CD14-positive monocyte (primary cell): ENCODE results near the gene SHE. TPM values are rescaled to one million over a fixed set of nuclear protein-coding genes. Genes with fewer than 3 reads are reported as not detected.

ENCODE experiments used
- DNase-seq, 3 donors: peaks; one replicate each; pipeline ENCODE4 v3.0.0-alpha.2; 2011 to 2022
- H2AFZ ChIP-seq: 2 replicates; pipeline ENCODE4 v1.6.0; 2012; ENCODE audit warnings: mild to moderate bottlenecking, low read depth, low read length, inconsistent platforms; ENCODE audit not compliant: insufficient read depth, poor library complexity, severe bottlenecking
- H3K27ac ChIP-seq, 2 donors: 1 replicate in 1 of 2; 2 replicates in 1 of 2; pipeline ENCODE4 v1.5.1; 2012 to 2013; ENCODE audit warnings: low read length in 2 of 2, control low read depth in 1 of 2, inconsistent platforms in 1 of 2, low read depth in 1 of 2, mild to moderate bottlenecking in 1 of 2
- H3K27me3 ChIP-seq, 2 donors: one replicate each; pipeline versions ENCODE4 v1.6.0 to v1.6.1; 2011 to 2013; ENCODE audit warnings: low read length in 2 of 2; ENCODE audit not compliant: control insufficient read depth in 2 of 2, insufficient read depth in 2 of 2
- H3K36me3 ChIP-seq, 2 donors: replicated peaks in 1 of 2; 1 replicate in 1 of 2; 2 replicates in 1 of 2; pipeline versions ENCODE4 v1.5.1 to v1.6.1; 2012 to 2013; ENCODE audit warnings: low read length in 2 of 2, control low read depth in 1 of 2, inconsistent platforms in 1 of 2, mild to moderate bottlenecking in 1 of 2; ENCODE audit not compliant: insufficient read depth in 2 of 2, control insufficient read depth in 1 of 2
- H3K4me1 ChIP-seq, 2 donors: 1 replicate in 1 of 2; 2 replicates in 1 of 2; pipeline versions ENCODE4 v1.5.1 to v1.6.1; 2012 to 2013; ENCODE audit warnings: low read length in 2 of 2, control low read depth in 1 of 2, inconsistent platforms in 1 of 2, mild to moderate bottlenecking in 1 of 2, moderate library complexity in 1 of 2; ENCODE audit not compliant: insufficient read depth in 2 of 2, control insufficient read depth in 1 of 2
- H3K4me2 ChIP-seq: replicated peaks from 2 replicates; pipeline ENCODE3; 2012; ENCODE audit warnings: low read length, moderate library complexity, mild to moderate bottlenecking; ENCODE audit not compliant: poor library complexity, severe bottlenecking; ENCODE audit errors: extremely low read depth
- H3K4me3 ChIP-seq, 3 experiments: fragments of 200-600 bp in 1 of 3; sonication (generic) in 1 of 3; replicated peaks in 1 of 3; 1 replicate in 2 of 3; 2 replicates in 1 of 3; pipeline ENCODE4 v1.5.1; 2011 to 2013; ENCODE audit warnings: low read length in 3 of 3, mild to moderate bottlenecking in 3 of 3, control low read depth in 2 of 3, low read depth in 2 of 3, inconsistent platforms in 1 of 3, moderate library complexity in 1 of 3
- H3K79me2 ChIP-seq: 2 replicates; pipeline ENCODE4 v1.6.0; 2012; ENCODE audit warnings: mild to moderate bottlenecking, control low read depth, inconsistent platforms, low read length, moderate library complexity; ENCODE audit not compliant: insufficient read depth
- H3K9ac ChIP-seq: 2 replicates; pipeline ENCODE4 v1.6.0; 2017; ENCODE audit warnings: low read length, mild to moderate bottlenecking; ENCODE audit not compliant: insufficient read depth, poor library complexity, severe bottlenecking
- H3K9me3 ChIP-seq, 2 donors: replicated peaks in 1 of 2; 1 replicate in 1 of 2; 2 replicates in 1 of 2; pipeline versions ENCODE4 v1.5.1 to v1.6.1; 2012 to 2013; ENCODE audit warnings: low read length in 2 of 2, control low read depth in 1 of 2; ENCODE audit not compliant: control insufficient read depth in 1 of 2, insufficient read depth in 1 of 2
- H4K20me1 ChIP-seq: 2 replicates; pipeline ENCODE4 v1.6.0; 2012; ENCODE audit warnings: mild to moderate bottlenecking, low read length, control low read depth, moderate library complexity; ENCODE audit not compliant: insufficient read depth
- H3K27ac Mint-ChIP-seq, 7 donors: one replicate each; pipeline ENCODE4 v1.8.0; 2020; ENCODE audit warnings: mild to moderate bottlenecking in 7 of 7, mixed read lengths in 7 of 7, moderate library complexity in 6 of 7, inconsistent platforms in 2 of 7
- H3K27me3 Mint-ChIP-seq, 3 donors: one replicate each; pipeline ENCODE4 v1.8.0; 2021 to 2022; ENCODE audit warnings: low read depth in 3 of 3, mild to moderate bottlenecking in 3 of 3, mixed read lengths in 3 of 3, moderate library complexity in 3 of 3, inconsistent platforms in 1 of 3
- H3K36me3 Mint-ChIP-seq, 2 donors: one replicate each; pipeline ENCODE4 v1.8.0; 2020; ENCODE audit warnings: mixed read lengths in 2 of 2, inconsistent platforms in 1 of 2, mild to moderate bottlenecking in 1 of 2
- H3K4me1 Mint-ChIP-seq: one replicate; pipeline ENCODE4 v1.8.0; 2020; ENCODE audit warnings: mild to moderate bottlenecking, mixed read lengths
- H3K4me3 Mint-ChIP-seq, 2 donors: one replicate each; pipeline ENCODE4 v1.8.0; 2020; ENCODE audit warnings: mild to moderate bottlenecking in 2 of 2, mixed read lengths in 2 of 2, moderate library complexity in 1 of 2
- H3K9me3 Mint-ChIP-seq, 7 donors: one replicate each; pipeline ENCODE4 v1.8.0; 2020 to 2022; ENCODE audit warnings: mixed read lengths in 7 of 7, mild to moderate bottlenecking in 6 of 7, moderate library complexity in 6 of 7, inconsistent platforms in 2 of 7
- WGBS: methylation state at CpG from one replicate; pipeline ENCODE4 v1.1.5; 2013; ENCODE audit warnings: missing lambda C conversion rate; ENCODE audit not compliant: insufficient coverage; 5-methylcytosine and 5-hydroxymethylcytosine counted together
- intact Hi-C, 2 donors: fragments of 100-400 bp; cut with micrococcal nuclease; formaldehyde crosslinking; loops; one replicate each; pipeline versions ENCODE4 v1.15.0 to v1.15.1; 2023
- polyA plus RNA-seq, 3 donors: library from polyadenylated mRNA; depleted of rRNA in 1 of 3; unstranded in 2 of 3; stranded (reverse) in 1 of 3; fragments of 300-500 nt in 2 of 3; fragments of >200 nt in 1 of 3; fragmentation: Illumina TruSeq in 2 of 3; gene quantifications; 1 replicate in 2 of 3; 2 replicates in 1 of 3; pipeline ENCODE4 v1.2.3, GENCODE V29; 2012 to 2021
- TF ChIP-seq, protein P1 (sequence below): fragments of 200-600 bp; IDR thresholded peaks from one replicate; pipeline ENCODE4 v1.8.0; 2022; ENCODE audit warnings: antibody characterized with exemption, mild to moderate bottlenecking

Gene SHE
- polyA plus RNA-seq, 3 donors, result not detected

- H3K9ac ChIP-seq, result no peak overlapping the region
- TF ChIP-seq, protein P1, sequence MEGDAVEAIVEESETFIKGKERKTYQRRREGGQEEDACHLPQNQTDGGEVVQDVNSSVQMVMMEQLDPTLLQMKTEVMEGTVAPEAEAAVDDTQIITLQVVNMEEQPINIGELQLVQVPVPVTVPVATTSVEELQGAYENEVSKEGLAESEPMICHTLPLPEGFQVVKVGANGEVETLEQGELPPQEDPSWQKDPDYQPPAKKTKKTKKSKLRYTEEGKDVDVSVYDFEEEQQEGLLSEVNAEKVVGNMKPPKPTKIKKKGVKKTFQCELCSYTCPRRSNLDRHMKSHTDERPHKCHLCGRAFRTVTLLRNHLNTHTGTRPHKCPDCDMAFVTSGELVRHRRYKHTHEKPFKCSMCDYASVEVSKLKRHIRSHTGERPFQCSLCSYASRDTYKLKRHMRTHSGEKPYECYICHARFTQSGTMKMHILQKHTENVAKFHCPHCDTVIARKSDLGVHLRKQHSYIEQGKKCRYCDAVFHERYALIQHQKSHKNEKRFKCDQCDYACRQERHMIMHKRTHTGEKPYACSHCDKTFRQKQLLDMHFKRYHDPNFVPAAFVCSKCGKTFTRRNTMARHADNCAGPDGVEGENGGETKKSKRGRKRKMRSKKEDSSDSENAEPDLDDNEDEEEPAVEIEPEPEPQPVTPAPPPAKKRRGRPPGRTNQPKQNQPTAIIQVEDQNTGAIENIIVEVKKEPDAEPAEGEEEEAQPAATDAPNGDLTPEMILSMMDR, result no peak
- no peaks in the 10 kb centered on the region for H3K79me2 ChIP-seq
- no peak overlapping the region for H3K27ac ChIP-seq
- H3K4me2 ChIP-seq, result no peak overlapping the region
- no peaks in the 10 kb centered on the region for H4K20me1 ChIP-seq
- WGBS, result 69% methylated on average over 2 of the region's 7 CpGs
- H3K36me3 Mint-ChIP-seq, result peaks cover 0 to 2% of the 10 kb centered on the region in 2 donors
- H3K9me3 Mint-ChIP-seq, result peaks cover 0 to 2% (median 0%) of the 10 kb centered on the region in 7 donors
- no peak overlapping the region for H2AFZ ChIP-seq
- H3K27ac Mint-ChIP-seq, result peak overlapping the region in 1 of 7 donors; percentile 31
- H3K4me1 ChIP-seq, result peaks cover 48 to 61% of the 10 kb centered on the region in 2 donors
- no peaks in the 10 kb centered on the region for H3K27me3 ChIP-seq
- no peaks in the 10 kb centered on the region for H3K9me3 ChIP-seq
- no peaks in the 10 kb centered on the region for H3K36me3 ChIP-seq
- intact Hi-C loops, result loop anchor here in 1 of 2 donors (10.0 kb wide), 1 partner anchor 399 kb away; no protein-coding TSS in a partner anchor
- H3K27me3 Mint-ChIP-seq, result peaks cover 0 to 5% (median 0%) of the 10 kb centered on the region in 3 donors
- no peak overlapping the region for H3K4me3 ChIP-seq
- no peak for DNase-seq
- H3K4me1 Mint-ChIP-seq, result peaks cover 54% of the 10 kb centered on the region
- no peak overlapping the region for H3K4me3 Mint-ChIP-seq
Measured at GRCh38 chr1:154485910-154486496, 16.2 kb downstream of the SHE start.

DNA sequence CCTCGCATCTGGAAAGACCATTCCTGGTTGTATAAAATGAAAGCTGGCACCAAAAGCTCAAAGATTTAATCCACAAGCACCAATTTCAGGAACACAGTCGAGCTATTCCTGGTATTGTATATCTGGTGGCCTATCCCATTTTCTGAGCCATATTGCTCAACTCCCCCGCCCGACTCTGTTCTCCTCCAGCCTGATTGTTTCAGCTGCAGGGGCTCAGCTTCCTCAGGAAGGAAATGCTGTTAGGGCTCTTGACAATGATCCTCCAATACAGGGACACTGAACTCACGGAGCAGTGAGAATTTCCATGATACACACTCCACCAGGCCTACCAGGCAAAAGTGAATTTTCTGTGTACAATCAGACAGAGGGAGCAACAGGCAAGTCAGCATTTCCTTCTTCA lies 17.1 kb downstream of the SHE start:
- no peaks in the 10 kb centered on the region for H3K79me2 ChIP-seq
- no peak overlapping the region for H3K4me2 ChIP-seq
- peaks cover 46% of the 10 kb centered on the region for H3K4me1 Mint-ChIP-seq
- peak overlapping the region in 4 of 7 donors; percentile 8 to 66 (median 39) for H3K27ac Mint-ChIP-seq
- no peaks in the 10 kb centered on the region for H4K20me1 ChIP-seq
- H3K27me3 Mint-ChIP-seq, result no peaks in the 10 kb centered on the region
- peaks cover 39 to 52% of the 10 kb centered on the region in 2 donors for H3K4me1 ChIP-seq
- H3K9me3 ChIP-seq, result no peaks in the 10 kb centered on the region
- intact Hi-C loops, result loop anchor here in 1 of 2 donors (10.0 kb wide), 1 partner anchor 400 kb away; no protein-coding TSS in a partner anchor
- H3K27me3 ChIP-seq, result no peaks in the 10 kb centered on the region
- no peaks in the 10 kb centered on the region for H3K36me3 ChIP-seq
- H3K9ac ChIP-seq, result no peak overlapping the region
- H3K27ac ChIP-seq, result no peak overlapping the region
- H3K4me3 ChIP-seq, result no peak overlapping the region
- DNase-seq, result no peak
- no peak overlapping the region for H2AFZ ChIP-seq
- WGBS, result no CpG with 5 or more reads among the region's 5 CpGs
- H3K9me3 Mint-ChIP-seq, result peaks cover 0 to 2% (median 0%) of the 10 kb centered on the region in 7 donors
- H3K4me3 Mint-ChIP-seq, result peak overlapping the region in 1 of 2 donors; percentile 56
- H3K36me3 Mint-ChIP-seq, result peaks cover 0 to 2% of the 10 kb centered on the region in 2 donors
- TF ChIP-seq, protein P1, result no peak
